Liver (tissue), 9 donors: Measurements from ENCODE around the gene TPCN1. TPM values are rescaled to one million over a fixed set of nuclear protein-coding genes. Genes with fewer than 3 reads are reported as not detected.

Source experiments
- DNase-seq: peaks from one replicate; pipeline ENCODE4 v3.0.0-alpha.2; 2017; ENCODE audit warnings: low spot score
- H3K27ac ChIP-seq, 2 donors: one replicate each; pipeline ENCODE4 v1.7.0; 2013; ENCODE audit warnings: inconsistent platforms in 2 of 2, low read length in 2 of 2, control low read depth in 1 of 2, low read depth in 1 of 2, mild to moderate bottlenecking in 1 of 2
- H3K27me3 ChIP-seq, 4 donors: one replicate each; pipeline versions ENCODE4 v1.6.1 to v1.7.0; 2013; ENCODE audit warnings: low read length in 3 of 4, inconsistent platforms in 1 of 4, mild to moderate bottlenecking in 1 of 4, moderate library complexity in 1 of 4; ENCODE audit not compliant: control insufficient read depth in 4 of 4, insufficient read depth in 4 of 4
- H3K36me3 ChIP-seq, 4 donors: one replicate each; pipeline versions ENCODE4 v1.6.1 to v1.7.0; 2013; ENCODE audit warnings: low read length in 3 of 4, mild to moderate bottlenecking in 3 of 4, low read depth in 1 of 4, moderate library complexity in 1 of 4; ENCODE audit not compliant: control insufficient read depth in 4 of 4, insufficient read depth in 3 of 4
- H3K4me1 ChIP-seq, 4 donors: one replicate each; pipeline versions ENCODE4 v1.6.1 to v1.7.0; 2013; ENCODE audit warnings: low read length in 3 of 4, mild to moderate bottlenecking in 3 of 4, moderate library complexity in 1 of 4; ENCODE audit not compliant: control insufficient read depth in 4 of 4, insufficient read depth in 4 of 4
- H3K4me3 ChIP-seq, 3 donors: one replicate each; pipeline versions ENCODE4 v1.6.1 to v1.7.0; 2013; ENCODE audit warnings: low read length in 3 of 3, control low read depth in 1 of 3, low read depth in 1 of 3, mild to moderate bottlenecking in 1 of 3
- H3K9ac ChIP-seq, 2 donors: one replicate each; pipeline ENCODE4 v1.7.0; 2013; ENCODE audit warnings: low read length in 2 of 2, mild to moderate bottlenecking in 2 of 2, moderate library complexity in 2 of 2, control low read depth in 1 of 2, low read depth in 1 of 2
- H3K9me3 ChIP-seq, 4 donors: one replicate each; pipeline versions ENCODE4 v1.6.1 to v1.7.0; 2013; ENCODE audit warnings: low read length in 3 of 4; ENCODE audit not compliant: control insufficient read depth in 4 of 4
- EGR1 ChIP-seq, 2 donors: IDR thresholded peaks; 2 replicates each; pipeline ENCODE4 v1.6.1; 2016 to 2018; ENCODE audit warnings: antibody characterized with exemption in 2 of 2, low read depth in 2 of 2
- FOXA1 ChIP-seq: IDR thresholded peaks from 2 replicates; pipeline ENCODE4 v1.6.1; 2016; ENCODE audit warnings: antibody characterized with exemption
- FOXA2 ChIP-seq: IDR thresholded peaks from 2 replicates; pipeline ENCODE4 v1.6.1; 2016; ENCODE audit warnings: antibody characterized with exemption
- GABPA ChIP-seq, 2 donors: IDR thresholded peaks in 1 of 2; conservative IDR thresholded peaks in 1 of 2; 2 replicates each; pipeline ENCODE4 v1.6.1; 2016; ENCODE audit warnings: antibody characterized with exemption in 2 of 2, mild to moderate bottlenecking in 1 of 2, moderate library complexity in 1 of 2
- HNF4A ChIP-seq, 2 donors: conservative IDR thresholded peaks; 2 replicates each; pipeline ENCODE4 v1.6.1; 2016; ENCODE audit warnings: antibody characterized with exemption in 2 of 2, mild to moderate bottlenecking in 2 of 2
- HNF4G ChIP-seq: IDR thresholded peaks from 2 replicates; pipeline ENCODE4 v1.6.1; 2016; ENCODE audit warnings: antibody characterized with exemption
- NR2F2 ChIP-seq: IDR thresholded peaks from 2 replicates; pipeline ENCODE4 v1.6.1; 2016; ENCODE audit warnings: antibody characterized with exemption
- RAD21 ChIP-seq, 2 donors: IDR thresholded peaks; 2 replicates each; pipeline ENCODE4 v1.6.1; 2016; ENCODE audit warnings: antibody characterized with exemption in 2 of 2, mild to moderate bottlenecking in 2 of 2
- RXRA ChIP-seq, 2 donors: IDR thresholded peaks; 2 replicates each; pipeline ENCODE4 v1.6.1; 2017 to 2018; ENCODE audit warnings: antibody characterized with exemption in 2 of 2, mild to moderate bottlenecking in 1 of 2
- SP1 ChIP-seq: IDR thresholded peaks from 2 replicates; pipeline ENCODE4 v1.6.1; 2018; ENCODE audit warnings: antibody characterized with exemption, mild to moderate bottlenecking
- TAF1 ChIP-seq: conservative IDR thresholded peaks from 2 replicates; pipeline ENCODE4 v1.6.1; 2016; ENCODE audit warnings: antibody characterized with exemption, mild to moderate bottlenecking
- YY1 ChIP-seq: IDR thresholded peaks from 2 replicates; pipeline ENCODE4 v1.6.1; 2016; ENCODE audit warnings: antibody characterized with exemption, mild to moderate bottlenecking
- WGBS: extraction: QIAGEN DNeasy Blood & Tissue Kit; methylation state at CpG from one replicate; pipeline ENCODE4 v1.1.7; 2013; 5-methylcytosine and 5-hydroxymethylcytosine counted together
- polyA plus RNA-seq, 2 donors: library from polyadenylated mRNA; stranded (reverse) in 1 of 2; unstranded in 1 of 2; fragments of 200-250 nt in 1 of 2; fragments of >200 nt in 1 of 2; fragmentation: Nextera tagmentation in 1 of 2; extraction: Ambion mirVana in 1 of 2; gene quantifications; one replicate each; pipeline versions ENCODE4 v1.2.1 to v1.2.3, GENCODE V29; 2013 to 2015
- total RNA-seq, 2 donors: library from RNA; depleted of rRNA; stranded (reverse); fragments of >200 nt; gene quantifications; one replicate each; pipeline ENCODE4 v1.2.3, GENCODE V29; 2014
- TF ChIP-seq, protein P1 (sequence below): IDR thresholded peaks from 2 replicates; pipeline ENCODE4 v1.6.1; 2016; ENCODE audit warnings: antibody characterized with exemption
- TF ChIP-seq, protein P2 (sequence below): fragments of 150-350 bp; IDR thresholded peaks from 2 replicates; pipeline ENCODE4 v1.5.1; 2017; ENCODE audit warnings: improper control_type of control experiment, low read depth, low read length; ENCODE audit not compliant: missing input control
- TF ChIP-seq, protein P3 (sequence below): IDR thresholded peaks from 2 replicates; pipeline ENCODE4 v1.6.1; 2016; ENCODE audit warnings: antibody characterized with exemption
- TF ChIP-seq, protein P4 (sequence below): IDR thresholded peaks from 2 replicates; pipeline ENCODE4 v1.6.1; 2016; ENCODE audit warnings: antibody characterized with exemption, mild to moderate bottlenecking
- TF ChIP-seq, protein P5 (sequence below): IDR thresholded peaks from 2 replicates; pipeline ENCODE4 v1.6.1; 2016; ENCODE audit warnings: antibody characterized with exemption
- donor health status: healthy.
- donor health status: healthy.
- donor health status: healthy.
- donor health status: healthy.
- donor health status: healthy.

Gene TPCN1
- total and polyA plus RNA-seq, 4 donors: 8.6 to 19.2 (median 13.7) TPM

DNA sequence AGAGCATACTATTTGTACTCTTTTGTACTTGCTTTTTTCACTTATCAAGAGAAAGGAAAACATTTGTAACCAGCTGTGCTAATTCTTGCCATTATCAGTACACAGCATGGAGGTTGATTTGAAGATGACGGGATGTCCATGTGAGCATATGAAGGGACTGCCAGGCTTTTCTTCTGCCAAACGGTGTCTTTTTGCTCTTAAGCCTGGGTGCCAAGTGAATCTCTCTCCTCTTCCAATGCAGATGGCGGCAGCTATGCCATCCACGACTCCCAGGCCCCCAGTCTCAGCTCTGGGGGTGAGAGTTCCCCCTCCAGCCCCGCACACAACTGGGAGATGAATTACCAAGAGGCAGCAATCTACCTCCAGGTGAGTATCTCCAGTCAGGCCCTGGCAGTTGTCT lies 38.9 kb downstream of the TPCN1 start:
- WGBS: 60% methylated on average over 5 of the region's 5 CpGs
- no peaks in the 10 kb centered on the region for H3K27me3 ChIP-seq
- H3K9ac ChIP-seq: no peak overlapping the region
- no peak for DNase-seq
- no peaks in the 10 kb centered on the region for H3K9me3 ChIP-seq
- peaks cover 0 to under 1% (median 0%) of the 10 kb centered on the region in 4 donors for H3K36me3 ChIP-seq
- H3K4me3 ChIP-seq: no peak overlapping the region
- H3K27ac ChIP-seq: peak overlapping the region; percentile 65 to 76
- H3K4me1 ChIP-seq: peaks cover 4 to 28% (median 17%) of the 10 kb centered on the region in 4 donors
- TF ChIP-seq, protein P1, sequence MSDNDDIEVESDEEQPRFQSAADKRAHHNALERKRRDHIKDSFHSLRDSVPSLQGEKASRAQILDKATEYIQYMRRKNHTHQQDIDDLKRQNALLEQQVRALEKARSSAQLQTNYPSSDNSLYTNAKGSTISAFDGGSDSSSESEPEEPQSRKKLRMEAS: no peak
- TF ChIP-seq SP1 (no peak), RAD21 (IDR thresholded peaks at IDR 0.05) (no peak), TAF1 (no peak), EGR1 (IDR thresholded peaks at IDR 0.05; ENCODE audit: low read depth in 2 of 2) (no peak), GABPA (IDR thresholded peaks at IDR 0.05 in 1 of 2, conservative IDR thresholded peaks at IDR 0.05 in 1 of 2) (no peak), FOXA2 (no peak), FOXA1 (no peak), HNF4A (conservative IDR thresholded peaks at IDR 0.05) (no peak), NR2F2 (no peak)
- TF ChIP-seq, protein P2, sequence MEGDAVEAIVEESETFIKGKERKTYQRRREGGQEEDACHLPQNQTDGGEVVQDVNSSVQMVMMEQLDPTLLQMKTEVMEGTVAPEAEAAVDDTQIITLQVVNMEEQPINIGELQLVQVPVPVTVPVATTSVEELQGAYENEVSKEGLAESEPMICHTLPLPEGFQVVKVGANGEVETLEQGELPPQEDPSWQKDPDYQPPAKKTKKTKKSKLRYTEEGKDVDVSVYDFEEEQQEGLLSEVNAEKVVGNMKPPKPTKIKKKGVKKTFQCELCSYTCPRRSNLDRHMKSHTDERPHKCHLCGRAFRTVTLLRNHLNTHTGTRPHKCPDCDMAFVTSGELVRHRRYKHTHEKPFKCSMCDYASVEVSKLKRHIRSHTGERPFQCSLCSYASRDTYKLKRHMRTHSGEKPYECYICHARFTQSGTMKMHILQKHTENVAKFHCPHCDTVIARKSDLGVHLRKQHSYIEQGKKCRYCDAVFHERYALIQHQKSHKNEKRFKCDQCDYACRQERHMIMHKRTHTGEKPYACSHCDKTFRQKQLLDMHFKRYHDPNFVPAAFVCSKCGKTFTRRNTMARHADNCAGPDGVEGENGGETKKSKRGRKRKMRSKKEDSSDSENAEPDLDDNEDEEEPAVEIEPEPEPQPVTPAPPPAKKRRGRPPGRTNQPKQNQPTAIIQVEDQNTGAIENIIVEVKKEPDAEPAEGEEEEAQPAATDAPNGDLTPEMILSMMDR: no peak
- TF ChIP-seq, protein P3, sequence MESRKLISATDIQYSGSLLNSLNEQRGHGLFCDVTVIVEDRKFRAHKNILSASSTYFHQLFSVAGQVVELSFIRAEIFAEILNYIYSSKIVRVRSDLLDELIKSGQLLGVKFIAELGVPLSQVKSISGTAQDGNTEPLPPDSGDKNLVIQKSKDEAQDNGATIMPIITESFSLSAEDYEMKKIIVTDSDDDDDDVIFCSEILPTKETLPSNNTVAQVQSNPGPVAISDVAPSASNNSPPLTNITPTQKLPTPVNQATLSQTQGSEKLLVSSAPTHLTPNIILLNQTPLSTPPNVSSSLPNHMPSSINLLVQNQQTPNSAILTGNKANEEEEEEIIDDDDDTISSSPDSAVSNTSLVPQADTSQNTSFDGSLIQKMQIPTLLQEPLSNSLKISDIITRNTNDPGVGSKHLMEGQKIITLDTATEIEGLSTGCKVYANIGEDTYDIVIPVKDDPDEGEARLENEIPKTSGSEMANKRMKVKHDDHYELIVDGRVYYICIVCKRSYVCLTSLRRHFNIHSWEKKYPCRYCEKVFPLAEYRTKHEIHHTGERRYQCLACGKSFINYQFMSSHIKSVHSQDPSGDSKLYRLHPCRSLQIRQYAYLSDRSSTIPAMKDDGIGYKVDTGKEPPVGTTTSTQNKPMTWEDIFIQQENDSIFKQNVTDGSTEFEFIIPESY: no peak
- TF ChIP-seq, protein P4, sequence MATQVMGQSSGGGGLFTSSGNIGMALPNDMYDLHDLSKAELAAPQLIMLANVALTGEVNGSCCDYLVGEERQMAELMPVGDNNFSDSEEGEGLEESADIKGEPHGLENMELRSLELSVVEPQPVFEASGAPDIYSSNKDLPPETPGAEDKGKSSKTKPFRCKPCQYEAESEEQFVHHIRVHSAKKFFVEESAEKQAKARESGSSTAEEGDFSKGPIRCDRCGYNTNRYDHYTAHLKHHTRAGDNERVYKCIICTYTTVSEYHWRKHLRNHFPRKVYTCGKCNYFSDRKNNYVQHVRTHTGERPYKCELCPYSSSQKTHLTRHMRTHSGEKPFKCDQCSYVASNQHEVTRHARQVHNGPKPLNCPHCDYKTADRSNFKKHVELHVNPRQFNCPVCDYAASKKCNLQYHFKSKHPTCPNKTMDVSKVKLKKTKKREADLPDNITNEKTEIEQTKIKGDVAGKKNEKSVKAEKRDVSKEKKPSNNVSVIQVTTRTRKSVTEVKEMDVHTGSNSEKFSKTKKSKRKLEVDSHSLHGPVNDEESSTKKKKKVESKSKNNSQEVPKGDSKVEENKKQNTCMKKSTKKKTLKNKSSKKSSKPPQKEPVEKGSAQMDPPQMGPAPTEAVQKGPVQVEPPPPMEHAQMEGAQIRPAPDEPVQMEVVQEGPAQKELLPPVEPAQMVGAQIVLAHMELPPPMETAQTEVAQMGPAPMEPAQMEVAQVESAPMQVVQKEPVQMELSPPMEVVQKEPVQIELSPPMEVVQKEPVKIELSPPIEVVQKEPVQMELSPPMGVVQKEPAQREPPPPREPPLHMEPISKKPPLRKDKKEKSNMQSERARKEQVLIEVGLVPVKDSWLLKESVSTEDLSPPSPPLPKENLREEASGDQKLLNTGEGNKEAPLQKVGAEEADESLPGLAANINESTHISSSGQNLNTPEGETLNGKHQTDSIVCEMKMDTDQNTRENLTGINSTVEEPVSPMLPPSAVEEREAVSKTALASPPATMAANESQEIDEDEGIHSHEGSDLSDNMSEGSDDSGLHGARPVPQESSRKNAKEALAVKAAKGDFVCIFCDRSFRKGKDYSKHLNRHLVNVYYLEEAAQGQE: no peak
- TF ChIP-seq, protein P5, sequence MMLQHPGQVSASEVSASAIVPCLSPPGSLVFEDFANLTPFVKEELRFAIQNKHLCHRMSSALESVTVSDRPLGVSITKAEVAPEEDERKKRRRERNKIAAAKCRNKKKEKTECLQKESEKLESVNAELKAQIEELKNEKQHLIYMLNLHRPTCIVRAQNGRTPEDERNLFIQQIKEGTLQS: no peak

DNA sequence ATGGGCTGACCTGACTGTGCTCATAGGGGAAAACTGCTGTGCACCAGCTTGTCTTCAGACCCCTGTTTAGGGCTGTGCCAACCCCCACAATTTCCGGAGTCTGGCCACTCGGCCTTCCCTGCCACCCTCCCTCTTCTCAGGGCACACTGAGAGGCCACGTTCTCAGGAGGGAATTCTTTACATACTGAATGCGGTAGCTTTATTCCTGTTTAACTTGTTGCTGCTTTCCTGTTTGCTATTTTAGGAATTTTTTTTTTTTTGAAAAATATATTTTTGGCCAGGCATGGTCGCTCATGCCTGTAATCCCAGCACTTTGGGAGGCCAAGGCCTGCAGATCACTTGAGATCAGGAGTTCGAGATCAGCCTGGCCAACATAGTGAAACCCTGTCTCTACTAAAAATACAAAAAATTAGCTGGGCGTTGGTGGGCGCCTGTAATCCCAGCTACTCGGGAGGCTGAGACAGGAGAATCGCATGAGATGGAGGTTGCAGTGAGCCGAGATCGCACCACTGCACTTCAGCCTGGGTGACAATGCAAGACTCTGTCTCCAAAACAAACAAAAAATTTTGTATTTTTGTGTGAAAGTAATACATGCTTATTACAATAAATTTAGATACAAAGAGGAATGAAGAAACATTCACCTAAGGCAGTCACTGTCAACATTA lies 39.5 kb downstream of the TPCN1 start:
- WGBS: 84% methylated on average over 12 of the region's 12 CpGs
- peaks cover 4 to 28% (median 17%) of the 10 kb centered on the region in 4 donors for H3K4me1 ChIP-seq
- H3K27ac ChIP-seq: peak overlapping the region; percentile 65 to 76
- no peaks in the 10 kb centered on the region for H3K27me3 ChIP-seq
- no peak overlapping the region for H3K9ac ChIP-seq
- peaks cover 0 to 4% (median 0%) of the 10 kb centered on the region in 4 donors for H3K36me3 ChIP-seq
- H3K4me3 ChIP-seq: no peak overlapping the region
- H3K9me3 ChIP-seq: no peaks in the 10 kb centered on the region
- DNase-seq: no peak
- no peak for TF ChIP-seq GABPA (IDR thresholded peaks at IDR 0.05 in 1 of 2, conservative IDR thresholded peaks at IDR 0.05 in 1 of 2)
- TF ChIP-seq, protein P3: no peak
- no peak for TF ChIP-seq RXRA (IDR thresholded peaks at IDR 0.05)
- TF ChIP-seq FOXA2: no peak
- no peak for TF ChIP-seq SP1
- no peak for TF ChIP-seq RAD21 (IDR thresholded peaks at IDR 0.05)
- no peak for TF ChIP-seq HNF4G
- TF ChIP-seq, protein P2: no peak
- TF ChIP-seq, protein P1: no peak
- no peak for TF ChIP-seq TAF1
- TF ChIP-seq FOXA1: no peak
- TF ChIP-seq, protein P5: no peak
- TF ChIP-seq YY1: no peak
